Neural progenitor cell (in vitro differentiated cells): ENCODE measurements around the gene ARRDC3.

Experiments used
- CTCF ChIP-seq: fragments of 200-600 bp; sonication (generic); IDR thresholded peaks from 2 replicates; pipeline ENCODE4 v1.5.1; 2017; ENCODE audit warnings: antibody characterized with exemption, mild to moderate bottlenecking
- EZH2 ChIP-seq: fragments of 200-600 bp; sonication (generic); IDR thresholded peaks from 2 replicates; pipeline ENCODE4 v1.6.1; 2017; ENCODE audit warnings: antibody characterized with exemption, mild to moderate bottlenecking, moderate library complexity

- TF ChIP-seq CTCF (no peak), EZH2 (no peak)
These were observed 15.8 kb downstream of the ARRDC3 start for GRCh38 chr5:91367344-91367743.
